K562 (cell line): ENCODE measurements around the gene EEPD1. TPM values are rescaled to one million over a fixed set of nuclear protein-coding genes. Genes with fewer than 3 reads are reported as not detected.

ENCODE experiments used
- ATAC-seq: fragments of 200-7000 bp; cut with Tn5 transposase; 3 replicates; pipeline ENCODE4 v1.9.1; 2020; ENCODE audit warnings: moderate library complexity
- BruUV-seq: library from RNA; stranded (reverse); fragments of 400-500 nt; replicated peaks from 2 replicates; lab custom pipeline; 2021; lab: Mats Ljungman, UMichigan
- CTCF ChIA-PET: fragments of 300-600 bp; formaldehyde crosslinking; extraction: SDS; loops from one replicate; lab custom pipeline; 2021; ENCODE audit warnings: low intra/inter-chr PET ratio; lab: Yijun Ruan, JAX
- POLR2A ChIA-PET: fragments of 300-600, 350-650 bp; sonication (Branson Sonifier 250); formaldehyde crosslinking; extraction: SDS; loops from one replicate; lab custom pipeline; 2021; ENCODE audit warnings: antibody characterized with exemption, inconsistent platforms; lab: Yijun Ruan, JAX
- DNase-seq, 4 experiments: peaks; one replicate each; pipeline versions ENCODE4 v3.0.0 to v3.0.0-alpha.2; 2011 to 2018; ENCODE audit warnings: low spot score in 3 of 4, mixed read lengths in 3 of 4; ENCODE audit errors: extremely low read depth in 1 of 4
- FAIRE-seq: peaks from 2 replicates; lab custom pipeline; 2011; peaks lifted over from hg19 to GRCh38; lab: Jason Lieb, UNC
- H2AFZ ChIP-seq: 2 replicates; pipeline ENCODE4 v1.6.0; 2011; ENCODE audit warnings: low read depth, low read length, control low read depth, inconsistent platforms
- H3K27ac ChIP-seq: fragments of 200-600 bp; 3 replicates; pipeline ENCODE4 v1.8.0; 2011; ENCODE audit warnings: low read depth, mild to moderate bottlenecking, control low read depth, inconsistent platforms, low read length, moderate library complexity, mixed read lengths; ENCODE audit errors: extremely low read depth
- H3K27me3 ChIP-seq, 2 experiments: fragments of 300-600 bp in 1 of 2; 2 replicates in 1 of 2; 3 replicates in 1 of 2; pipeline versions ENCODE4 v1.6.0 to v1.8.0; 2011; ENCODE audit warnings: inconsistent platforms in 2 of 2, low read length in 2 of 2, mild to moderate bottlenecking in 1 of 2, mixed read lengths in 1 of 2, moderate library complexity in 1 of 2; ENCODE audit not compliant: control insufficient read depth in 2 of 2, insufficient read depth in 2 of 2
- H3K36me3 ChIP-seq: fragments of 300-600 bp; 3 replicates; pipeline ENCODE4 v1.8.0; 2011; ENCODE audit warnings: mild to moderate bottlenecking, low read length, inconsistent platforms; ENCODE audit not compliant: control insufficient read depth, insufficient read depth
- H3K4me1 ChIP-seq, 2 experiments: fragments of 200-600 bp in 1 of 2; replicated peaks in 1 of 2; 2 replicates in 1 of 2; 3 replicates in 1 of 2; pipeline versions ENCODE4 v1.5.1 to v1.8.0; 2011; ENCODE audit warnings: inconsistent platforms in 2 of 2, low read length in 2 of 2, mild to moderate bottlenecking in 1 of 2, mixed read lengths in 1 of 2, moderate library complexity in 1 of 2; ENCODE audit not compliant: control insufficient read depth in 2 of 2, insufficient read depth in 2 of 2
- H3K4me2 ChIP-seq: 2 replicates; pipeline ENCODE4 v1.6.1; 2011; ENCODE audit warnings: low read length, control low read depth, inconsistent platforms, mixed read lengths; ENCODE audit not compliant: insufficient read depth
- H3K4me3 ChIP-seq: fragments of 200-600 bp; sonication (generic), shearing (Covaris generic); 2 replicates; pipeline ENCODE4 v1.5.1; 2016; ENCODE audit warnings: control low read depth, inconsistent platforms
- H3K79me2 ChIP-seq: fragments of 200-600 bp; 3 replicates; pipeline ENCODE4 v1.8.0; 2011; ENCODE audit warnings: low read length, inconsistent platforms; ENCODE audit not compliant: control insufficient read depth, insufficient read depth
- H3K9ac ChIP-seq, 2 experiments: 2 replicates each; pipeline versions ENCODE4 v1.6.0 to v1.6.1; 2011; ENCODE audit warnings: low read depth in 2 of 2, low read length in 2 of 2, control low read depth in 1 of 2, inconsistent platforms in 1 of 2, mild to moderate bottlenecking in 1 of 2, mixed read lengths in 1 of 2; ENCODE audit not compliant: insufficient read depth in 1 of 2
- H3K9me1 ChIP-seq: one replicate; pipeline ENCODE4 v1.6.0; 2011; ENCODE audit warnings: inconsistent platforms, mild to moderate bottlenecking, low read length, moderate library complexity; ENCODE audit not compliant: control insufficient read depth, insufficient read depth
- H3K9me3 ChIP-seq: replicated peaks from 2 replicates; pipeline ENCODE4 v1.5.1; 2011; ENCODE audit warnings: low read depth, low read length, inconsistent platforms; ENCODE audit not compliant: control insufficient read depth, insufficient read depth
- H4K20me1 ChIP-seq: replicated peaks from 2 replicates; pipeline ENCODE4 v1.6.1; 2011; ENCODE audit warnings: low read length, inconsistent platforms, mixed read lengths; ENCODE audit not compliant: control insufficient read depth, insufficient read depth
- EP300 ChIP-seq: IDR thresholded peaks from 2 replicates; pipeline ENCODE4 v1.6.1; 2012; ENCODE audit warnings: low read length, improper control_type of control experiment
- HLTF ChIP-seq: fragments of 450-650 bp; IDR thresholded peaks from 2 replicates; pipeline ENCODE4 v1.6.1; 2016
- L3MBTL2 ChIP-seq: fragments of 450-650 bp; IDR thresholded peaks from 2 replicates; pipeline ENCODE4 v1.6.1; 2016; ENCODE audit warnings: mild to moderate bottlenecking, moderate library complexity
- PHF20 ChIP-seq: fragments of 450-650 bp; IDR thresholded peaks from 2 replicates; pipeline ENCODE4 v1.6.1; 2018; ENCODE audit not compliant: partially characterized antibody
- POLR3A ChIP-seq: IDR thresholded peaks from 2 replicates; pipeline ENCODE4 v1.6.1; 2011; ENCODE audit warnings: borderline replicate concordance, mild to moderate bottlenecking, moderate library complexity; ENCODE audit not compliant: insufficient read length, insufficient read depth; ENCODE audit errors: extremely low read depth
- RB1 ChIP-seq: fragments of 450-650 bp; IDR thresholded peaks from 2 replicates; pipeline ENCODE4 v1.6.1; 2017; ENCODE audit warnings: low read depth, mild to moderate bottlenecking
- RBM15 ChIP-seq: fragments of 200-400 bp; formaldehyde crosslinking; IDR thresholded peaks from 2 replicates; pipeline ENCODE4 v1.6.1; 2018; ENCODE audit warnings: mild to moderate bottlenecking, low read length, moderate library complexity; ENCODE audit not compliant: insufficient read depth
- ZNF146 ChIP-seq: IDR thresholded peaks from one replicate; pipeline ENCODE4 v1.6.1; 2018; ENCODE audit warnings: missing compliant biosample characterization; ENCODE audit not compliant: unreplicated experiment
- ZNF318 ChIP-seq, 2 experiments: fragments of 450-650 bp; IDR thresholded peaks; 2 replicates each; pipeline ENCODE4 v1.6.1; 2016; ENCODE audit warnings: mild to moderate bottlenecking in 2 of 2, borderline replicate concordance in 1 of 2, low read depth in 1 of 2, moderate library complexity in 1 of 2
- ZNF436 ChIP-seq: fragments of 250-450, 450-650 bp; sonication (Bioruptor Pico); formaldehyde crosslinking; IDR thresholded peaks from 2 replicates; pipeline ENCODE4 v1.7.0; 2020; ENCODE audit warnings: mild to moderate bottlenecking
- ZNF639 ChIP-seq, 2 experiments: fragments of 200-800 bp in 1 of 2; sonication (Bioruptor generic) in 1 of 2; sonication (generic) in 1 of 2; formaldehyde crosslinking in 1 of 2; IDR thresholded peaks in 1 of 2; conservative IDR thresholded peaks in 1 of 2; 2 replicates each; pipeline versions ENCODE4 v1.5.0 to v1.6.1; 2016 to 2020; ENCODE audit warnings: missing compliant biosample characterization in 1 of 2, missing genetic modification characterization in 1 of 2, missing genetic modification reagents in 1 of 2
- ZNF668 ChIP-seq: fragments of 250-450 bp; sonication (Bioruptor Pico); IDR thresholded peaks from 2 replicates; pipeline ENCODE4 v1.8.0; 2022; ENCODE audit warnings: mild to moderate bottlenecking, inconsistent platforms
- ZNF717 ChIP-seq: fragments of 250-450 bp; sonication (Bioruptor Pico); IDR thresholded peaks from 2 replicates; pipeline ENCODE4 v1.5.0; 2021
- WGBS: fragments of 100-300 bp; shearing (Covaris generic); methylation state at CpG from one replicate; pipeline ENCODE4 v1.1.6; 2016; ENCODE audit warnings: low coverage, mixed read lengths; ENCODE audit not compliant: insufficient coverage; ENCODE audit errors: missing lambda C conversion rate; 5-methylcytosine and 5-hydroxymethylcytosine counted together
- in situ Hi-C: fragments of 300-500 bp; cut with MboI; formaldehyde crosslinking; loops from 4 replicates; pipeline ENCODE4 v1.15.0; 2018; ENCODE audit warnings: inconsistent platforms, mixed read lengths
- intact Hi-C: fragments of 100-400 bp; cut with micrococcal nuclease; formaldehyde crosslinking; loops from 2 replicates; pipeline ENCODE4 v1.14.2; 2022
- polyA plus RNA-seq, 8 experiments: library from polyadenylated mRNA; depleted of rRNA in 4 of 8; stranded (reverse) in 5 of 8; unstranded in 3 of 8; fragments of >200 nt; fragmentation: Nextera tagmentation in 2 of 8; fragmentation: Illumina TruSeq in 1 of 8; extraction: Ambion mirVana in 2 of 8; extraction: Trizol in 1 of 8; gene quantifications; 2 replicates each; pipeline versions ENCODE4 v1.2.1 to v1.2.3, GENCODE V29; 2011 to 2014; ENCODE audit warnings: inconsistent platforms in 1 of 8, missing spikeins in 1 of 8
- total RNA-seq, 7 experiments: library from RNA; depleted of rRNA in 6 of 7; stranded (reverse); fragments of >200 nt in 6 of 7; fragmentation: Illumina TruSeq in 2 of 7; extraction: Trizol in 2 of 7; gene quantifications; 2 replicates each; pipeline versions ENCODE4 v1.2.1 to v1.2.3, GENCODE V29; 2011 to 2021; ENCODE audit warnings: low replicate concordance in 1 of 7

Gene EEPD1
- total and polyA plus RNA-seq, 9 of the 15 experiments (the other 6 are each of a cell fraction or from before 2014, with no cell fraction given), result 0.01 to 1.5 (median 0.74) TPM; not detected in 1

GRCh38 chr7:36309716-36310115 is 156.7 kb downstream of the EEPD1 start:
- H4K20me1 ChIP-seq, result no peaks in the 10 kb centered on the region
- in situ Hi-C loops (no loop called here), intact Hi-C loops (loop anchor here (10.0 kb wide), 1 partner anchor 875 kb away; no protein-coding TSS in a partner anchor)
- DNase-seq (no peak), ATAC-seq (no peak), FAIRE-seq (no peak)
- POLR2A ChIA-PET, result interaction anchor here (0.7 kb wide), 2 partner anchors 612 to 1331 kb away, joined by 3 to 4 read pairs; no protein-coding TSS in a partner anchor
- CTCF ChIA-PET, result no interaction called here
- no peak overlapping the region for H3K4me3 ChIP-seq
- H3K36me3 ChIP-seq, result no peaks in the 10 kb centered on the region
- peaks cover 0 to 8% of the 10 kb centered on the region in 2 experiments; a peak in 2 of 5 replicates for H3K4me1 ChIP-seq
- H3K79me2 ChIP-seq, result no peaks in the 10 kb centered on the region
- H3K4me2 ChIP-seq, result no peak overlapping the region
- no peaks in the 10 kb centered on the region for H3K9me1 ChIP-seq
- H3K27me3 ChIP-seq, result peaks cover 6 to 44% of the 10 kb centered on the region in 2 experiments; a peak in 3 of 5 replicates
- peak overlapping the region; percentile 51 for H2AFZ ChIP-seq
- no peaks in the 10 kb centered on the region for H3K9me3 ChIP-seq
- WGBS, result 39% methylated on average over 8 of the region's 8 CpGs
- H3K9ac ChIP-seq, result no peak overlapping the region
- BruUV-seq, result no TSS peak
- H3K27ac ChIP-seq, result no peak overlapping the region
- TF ChIP-seq PHF20, result no peak
- no peak for TF ChIP-seq L3MBTL2
- TF ChIP-seq ZNF717 (CRISPR knock-in tag), result no peak
- TF ChIP-seq EP300, result no peak
- no peak for TF ChIP-seq RBM15
- no peak for TF ChIP-seq ZNF146 (CRISPR knock-in tag)
- no peak for TF ChIP-seq HLTF
- TF ChIP-seq ZNF318 (IDR thresholded peaks at IDR 0.05; ENCODE audit: borderline replicate concordance in 1 of 2, low read depth in 1 of 2), result no peak
- TF ChIP-seq POLR3A, result no peak
- no peak for TF ChIP-seq RB1
- no peak for TF ChIP-seq ZNF436 (CRISPR knock-in tag)
- no peak for TF ChIP-seq ZNF639 (CRISPR knock-in tag; conservative IDR thresholded peaks at IDR 0.05 in 1 of 2, IDR thresholded peaks at IDR 0.05 in 1 of 2)
- TF ChIP-seq ZNF668 (CRISPR knock-in tag), result no peak
